Activated naive CD4-positive, alpha-beta T cell (primary cell): ENCODE results near the gene PIK3R3.
"Not testable (repeated sequence)": the region's sequence is repeated elsewhere in the genome, so short reads cannot be mapped to it uniquely, and the experiment has no call there.

ENCODE experiments used
- DNase-seq, 4 experiments: peaks; one replicate each; lab custom pipeline; 2025; lab: John Stamatoyannopoulos, UW

Gene PIK3R3

DNA sequence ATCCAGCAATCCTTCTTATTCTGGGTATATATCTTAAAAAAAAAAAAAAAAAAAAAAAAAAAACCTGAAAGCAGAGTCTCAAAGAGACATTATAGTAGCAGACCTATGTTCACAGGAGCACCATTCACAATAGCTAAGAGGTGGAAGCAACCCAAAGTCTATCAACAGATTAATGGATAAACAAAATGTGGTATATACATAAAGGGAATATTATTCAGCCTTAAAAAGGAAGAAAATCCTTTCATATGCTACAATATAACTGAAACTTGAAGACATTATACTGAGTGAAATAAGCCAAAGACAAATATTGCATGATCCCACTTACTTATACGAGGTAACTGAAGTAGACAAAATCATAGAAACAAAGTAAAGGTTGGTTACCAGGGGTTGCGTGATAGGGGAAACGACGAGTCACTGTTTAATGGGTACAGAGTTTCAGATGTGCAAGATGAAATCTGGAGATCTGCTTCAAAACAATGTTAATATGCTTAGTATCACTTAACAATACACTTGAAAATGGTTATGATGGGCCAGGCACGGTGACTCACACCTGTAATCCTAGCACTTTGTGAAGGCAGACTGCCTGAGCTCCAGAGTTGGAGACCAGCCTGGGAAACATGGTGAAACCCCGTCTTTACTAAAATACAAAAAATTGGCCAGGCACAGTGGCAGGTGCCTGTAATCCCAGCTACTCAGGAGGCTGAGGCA lies 29.5 kb downstream of the PIK3R3 start:
- no peak for DNase-seq

DNA sequence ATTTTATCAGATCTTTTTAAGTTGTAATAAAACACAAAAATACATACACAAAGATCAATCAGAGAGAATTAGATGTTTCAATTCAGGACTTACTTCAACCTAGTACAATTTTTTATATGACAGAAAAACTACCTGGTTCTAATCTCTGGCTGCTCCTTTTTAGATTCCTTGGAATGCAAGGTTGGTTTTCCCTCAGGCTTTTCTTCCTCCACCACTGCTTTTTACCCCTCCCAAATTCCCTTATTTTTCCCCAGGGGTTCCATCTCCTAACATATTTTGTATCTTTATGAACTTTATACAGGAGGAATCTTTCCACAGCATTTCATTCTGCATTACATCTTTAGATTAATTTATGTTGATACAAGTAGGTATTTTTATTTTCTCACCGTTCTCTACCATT lies 33.2 kb downstream of the PIK3R3 start:
- no peak for DNase-seq

DNA sequence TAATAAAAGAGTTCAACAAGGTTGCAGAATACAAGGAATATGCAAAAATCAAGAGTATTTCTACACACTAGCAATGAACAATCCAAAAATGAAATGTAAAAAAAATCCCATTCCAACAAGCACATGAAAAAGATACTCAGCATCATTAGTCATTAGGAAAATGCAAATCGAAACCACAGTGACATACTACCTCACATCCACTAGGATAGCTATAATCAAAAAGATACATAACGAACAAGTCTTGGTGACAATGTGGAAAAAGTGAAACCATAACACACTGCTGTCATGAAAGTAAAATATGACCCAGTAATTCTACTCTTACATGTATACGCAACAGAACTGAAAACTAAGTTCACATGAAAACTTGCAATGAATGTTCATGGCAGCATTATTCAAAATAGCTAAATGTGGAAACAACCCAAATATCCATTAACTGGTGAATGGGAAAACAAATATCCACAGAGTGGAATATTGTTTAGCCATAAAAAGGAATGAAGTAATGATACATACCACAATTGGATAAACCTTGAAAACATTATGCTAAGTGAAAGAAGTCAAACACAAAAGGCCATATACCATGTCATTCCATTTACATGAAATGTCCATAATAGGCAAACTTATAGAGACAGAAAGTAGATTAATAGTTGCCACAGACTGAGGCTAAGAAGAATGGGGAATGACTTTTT lies 34.3 kb downstream of the PIK3R3 start:
- DNase-seq, result no peak

DNA sequence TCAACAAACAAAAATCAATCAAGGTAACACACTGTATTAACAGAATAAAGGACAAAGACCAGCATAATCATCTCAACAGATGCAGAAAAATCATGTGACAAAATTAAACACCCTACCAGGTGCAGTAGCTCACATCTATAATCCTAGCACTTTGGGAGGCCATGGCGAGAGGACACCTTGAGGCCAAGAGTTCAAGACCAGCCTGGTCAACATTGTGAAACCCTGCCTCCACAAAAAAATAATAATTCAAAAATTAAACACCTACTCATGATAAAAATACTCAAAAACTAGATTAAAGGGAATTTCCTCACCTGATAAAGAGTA lies 35.3 kb downstream of the PIK3R3 start:
- DNase-seq, result no peak

DNA sequence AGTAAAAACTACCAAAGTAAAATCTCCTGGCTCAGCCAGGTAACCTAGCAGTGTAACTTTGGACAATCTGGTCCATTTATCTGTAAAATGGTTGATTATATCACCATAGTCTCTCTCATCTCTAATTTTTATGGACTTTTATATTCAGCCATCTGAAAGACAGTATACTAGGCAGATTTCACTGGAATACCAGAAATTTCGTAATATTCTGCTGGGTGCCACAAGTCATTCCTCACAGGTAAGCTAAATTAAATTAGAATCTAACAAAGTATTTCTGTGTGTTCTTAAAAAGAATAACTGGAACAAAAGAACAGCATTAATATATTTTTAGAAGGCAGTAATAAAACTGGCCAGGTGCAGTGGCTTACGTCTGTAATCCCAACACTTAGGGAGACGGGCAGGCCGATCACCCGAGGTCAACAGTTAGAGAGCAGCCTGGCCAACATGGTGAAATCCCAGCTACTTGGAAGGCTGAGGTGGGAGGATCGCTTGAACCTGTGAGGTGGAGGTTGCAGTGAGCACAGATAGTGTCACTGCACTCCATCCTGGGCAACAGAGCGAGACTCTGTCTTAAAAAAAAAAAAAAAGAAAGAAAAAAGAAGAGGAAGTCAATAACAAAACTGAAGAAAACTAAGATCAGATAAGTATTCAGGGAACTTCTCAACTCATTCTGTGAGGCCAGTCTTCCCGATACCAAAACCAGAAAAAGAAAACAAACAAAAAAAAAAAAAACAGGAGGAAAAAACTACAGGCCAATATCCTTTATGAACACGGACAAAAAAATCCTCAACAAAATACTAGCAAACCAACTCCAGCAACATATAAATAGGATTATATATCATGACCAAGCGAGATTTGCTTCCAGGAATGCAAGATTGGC lies 35.9 kb downstream of the PIK3R3 start:
- no peak for DNase-seq

DNA sequence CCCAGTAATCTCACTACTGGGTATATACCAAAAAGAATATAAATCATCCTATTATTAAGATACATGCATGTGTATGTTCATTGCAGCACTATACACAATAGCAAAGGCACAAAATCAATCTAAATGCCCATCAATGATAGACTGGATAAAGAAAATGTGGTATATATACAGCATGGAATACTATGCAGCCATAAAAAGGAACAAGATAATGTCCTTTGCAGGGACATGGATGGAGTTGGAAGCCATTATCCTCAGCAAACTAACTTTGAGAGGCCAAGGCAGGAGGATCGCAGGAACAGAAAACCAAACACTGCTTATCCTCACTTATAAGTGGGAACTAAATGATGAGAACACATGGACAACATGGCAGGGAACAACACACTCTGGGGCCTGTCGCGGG lies 37.3 kb downstream of the PIK3R3 start:
- DNase-seq, result not testable (repeated sequence)

DNA sequence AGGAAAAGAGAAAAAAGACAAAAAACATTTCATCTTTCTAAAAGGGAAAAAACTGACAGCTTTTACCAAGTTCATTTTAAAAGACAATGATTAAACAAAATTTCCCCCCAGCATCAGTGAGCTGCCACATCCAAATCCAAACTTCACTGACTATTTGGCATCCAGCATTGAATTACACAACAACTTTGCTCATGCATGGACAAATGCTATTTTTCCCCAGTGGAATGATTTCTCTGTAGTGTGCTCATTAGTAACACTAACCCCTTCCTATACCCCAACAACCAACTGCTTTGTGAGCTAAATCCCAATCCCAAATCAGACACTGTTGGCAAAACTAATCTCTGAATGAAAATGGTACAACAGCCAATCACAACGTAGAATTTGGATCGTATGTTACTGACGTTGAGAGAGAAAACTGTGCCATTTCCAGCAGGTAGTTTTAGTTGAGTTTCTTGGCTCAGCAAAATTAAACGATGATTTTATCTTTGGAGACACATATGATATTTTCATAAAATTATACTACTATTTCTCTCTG lies 37.9 kb downstream of the PIK3R3 start:
- DNase-seq, result no peak

GRCh38 chr1:46093832-46094231 lies 38.6 kb downstream of the PIK3R3 start:
- not testable (repeated sequence) for DNase-seq

DNA sequence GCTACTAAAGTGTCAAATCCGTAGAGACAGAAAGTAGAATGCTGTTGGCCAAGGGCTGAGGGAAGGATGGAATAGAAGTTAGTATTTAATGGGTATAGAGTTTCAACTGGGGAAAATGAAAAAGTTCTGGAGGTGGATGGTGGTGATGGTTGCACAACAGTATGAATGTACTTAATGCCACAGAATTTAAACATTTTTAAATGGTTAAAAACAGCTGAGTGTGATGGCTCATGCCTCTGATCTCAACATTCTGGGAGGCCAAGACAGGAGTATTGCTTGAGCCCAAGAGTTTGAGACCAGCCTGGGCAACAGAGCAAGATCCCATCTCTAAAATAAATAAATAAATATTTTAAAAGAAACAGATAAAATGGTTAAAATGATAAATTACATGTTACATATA lies 44.5 kb downstream of the PIK3R3 start:
- no peak for DNase-seq

- DNase-seq, result no peak
Measured at GRCh38 chr1:46086576-46086975, 45.9 kb downstream of the PIK3R3 start.

DNA sequence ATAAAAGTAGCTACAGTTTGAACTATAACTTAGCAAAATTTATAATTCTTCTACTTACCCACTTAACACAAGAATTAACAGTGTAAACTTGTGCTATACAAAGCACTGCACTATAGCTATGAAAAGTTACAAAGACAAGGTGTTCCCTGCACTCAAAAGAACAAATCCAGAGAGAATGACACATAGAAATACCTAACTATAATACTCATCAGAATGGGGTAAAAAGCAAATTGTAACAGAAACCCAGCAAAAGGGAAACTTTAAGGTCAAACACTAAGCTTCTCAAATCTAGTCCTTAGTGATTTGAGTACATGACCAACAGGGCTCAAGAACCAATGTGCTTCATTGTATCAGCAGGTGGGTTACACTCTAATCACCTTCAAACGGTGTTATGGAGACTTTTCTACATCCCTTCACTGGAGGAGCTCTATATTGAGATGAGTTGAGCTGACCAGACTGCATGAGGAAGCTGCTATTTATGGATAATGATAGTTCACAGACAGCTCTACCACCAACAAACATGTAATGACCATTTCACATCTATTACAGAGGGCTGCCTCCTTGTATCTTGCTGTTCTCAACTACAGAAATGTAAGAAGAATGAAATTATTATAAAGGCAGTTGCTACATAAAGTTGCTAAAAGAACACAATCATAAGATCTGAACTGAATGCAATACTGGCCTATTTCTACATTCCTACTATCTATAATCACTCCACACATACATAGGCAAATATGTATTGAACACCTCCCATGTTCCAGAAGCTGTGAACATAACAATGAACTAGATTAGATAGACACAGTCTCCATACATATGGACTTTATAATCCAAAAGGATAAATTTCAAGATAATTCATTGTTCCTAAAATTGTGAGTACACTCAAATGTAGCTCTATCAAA lies 47.6 kb downstream of the PIK3R3 start:
- no peak for DNase-seq

DNA sequence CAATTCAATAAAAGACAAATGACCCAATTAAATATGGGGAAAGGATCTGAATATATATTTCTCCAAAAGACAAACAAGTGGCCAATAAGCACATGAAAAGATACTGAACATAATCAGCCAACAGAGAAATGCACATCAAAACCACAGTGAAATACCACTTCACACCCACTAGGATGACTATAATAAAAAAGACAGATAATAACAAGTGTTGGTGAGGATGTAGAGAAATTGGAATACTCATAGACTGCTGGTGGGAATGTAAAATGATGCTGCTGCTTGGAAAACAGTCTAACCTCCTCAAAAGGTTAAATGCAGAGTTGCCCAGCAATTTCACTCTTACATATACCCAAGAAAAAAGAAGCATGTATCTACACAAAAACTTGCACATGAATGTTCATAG lies 48.9 kb downstream of the PIK3R3 start:
- DNase-seq, result no peak

- DNase-seq, result no peak
Measured at GRCh38 chr1:46081619-46082018, 50.8 kb downstream of the PIK3R3 start.

GRCh38 chr1:46081206-46081605 lies 51.2 kb downstream of the PIK3R3 start:
- no peak for DNase-seq

GRCh38 chr1:46080257-46080656 lies 52.2 kb downstream of the PIK3R3 start:
- no peak for DNase-seq

DNA sequence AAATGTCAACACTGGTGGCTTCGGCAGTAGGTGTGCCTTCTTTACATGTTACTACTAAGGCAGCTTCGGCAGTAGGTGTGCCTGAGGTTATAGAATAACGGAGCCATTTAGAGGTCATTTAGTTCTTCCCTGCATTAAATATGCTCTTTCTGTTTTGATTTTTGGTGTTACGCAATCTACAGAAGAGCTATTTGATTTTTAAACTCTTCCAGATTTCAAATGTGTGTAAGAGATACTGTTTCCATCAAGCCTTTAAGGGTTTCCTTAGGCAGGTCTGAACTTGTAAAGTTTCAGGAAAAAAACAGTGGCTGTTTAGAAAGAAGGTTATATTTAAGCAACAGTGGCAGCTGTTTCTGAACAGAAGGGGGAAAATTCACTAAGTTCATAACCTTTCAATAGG lies 54.8 kb downstream of the PIK3R3 start:
- DNase-seq, result no peak

GRCh38 chr1:46076343-46076742 lies 56.1 kb downstream of the PIK3R3 start:
- DNase-seq, result no peak

DNA sequence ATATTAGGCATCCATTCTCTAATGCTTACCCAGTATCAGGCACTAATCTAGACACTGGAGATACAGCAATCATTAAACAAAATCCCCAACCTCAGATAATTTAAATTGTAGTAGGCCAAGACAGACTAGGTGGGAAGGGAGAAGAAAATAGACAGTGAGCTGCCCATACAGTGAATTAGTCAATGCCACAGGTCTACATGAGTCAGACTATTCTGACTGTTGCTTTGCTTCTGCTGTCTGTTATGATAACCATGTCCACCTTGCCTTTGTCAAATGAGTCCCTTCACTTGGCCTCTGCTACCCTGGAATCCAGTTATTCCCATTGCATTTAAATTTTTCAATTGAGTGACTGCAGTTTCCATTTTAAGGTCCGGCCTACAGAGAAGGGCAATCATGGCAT lies 59.5 kb downstream of the PIK3R3 start:
- DNase-seq, result no peak

- no peak for DNase-seq
Measured at GRCh38 chr1:46070164-46070814, 62.1 kb downstream of the PIK3R3 start.

- no peak for DNase-seq
Measured at GRCh38 chr1:46068525-46068924, 63.9 kb downstream of the PIK3R3 start.

- DNase-seq, result no peak
Measured at GRCh38 chr1:46067652-46068051, 64.8 kb downstream of the PIK3R3 start.
